Stimulated activated CD4-positive, alpha-beta T cell treated with anti-CD3 and anti-CD28 coated beads, Interleukin-12 subunit alpha, Interleukin-12 subunit beta, amount 100 ng/mL, for 24 hours (primary cell): Measurements from ENCODE around the gene DGCR2.

Experiments used
- DNase-seq, 2 experiments: peaks; one replicate each; pipeline ENCODE4 v3.0.0-alpha.2; 2020; ENCODE audit warnings: low read depth in 2 of 2

DGCR2 gene

GRCh38 chr22:19128009-19128401 is 5.8 kb upstream of the DGCR2 start:
- no peak for DNase-seq

GRCh38 chr22:19127329-19128008 is 5.3 kb upstream of the DGCR2 start:
- no peak for DNase-seq

- DNase-seq = no peak
These were observed 4.4 kb upstream of the DGCR2 start for GRCh38 chr22:19126309-19127273.

GRCh38 chr22:19125474-19126308 is 3.5 kb upstream of the DGCR2 start:
- no peak for DNase-seq

DNA sequence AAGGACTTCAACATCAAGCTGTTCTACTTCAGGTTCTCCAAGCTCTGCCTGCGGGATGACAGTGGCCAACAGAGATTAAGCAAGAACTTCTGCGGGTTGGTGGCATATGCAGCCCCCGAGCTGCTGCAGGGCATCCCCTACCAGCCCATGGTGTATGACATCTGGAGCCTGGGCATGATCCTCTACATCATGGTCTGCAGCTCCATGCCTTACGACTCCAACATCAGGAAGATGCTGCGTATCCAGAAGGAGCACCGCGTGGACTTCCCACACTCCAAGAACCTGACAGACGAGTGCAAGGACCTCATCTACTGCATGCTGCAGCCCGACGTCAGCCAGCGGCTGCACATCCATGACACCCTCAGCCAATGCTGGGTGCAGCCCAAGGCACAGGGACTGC is 2.8 kb upstream of the DGCR2 start:
- DNase-seq = no peak

DNA sequence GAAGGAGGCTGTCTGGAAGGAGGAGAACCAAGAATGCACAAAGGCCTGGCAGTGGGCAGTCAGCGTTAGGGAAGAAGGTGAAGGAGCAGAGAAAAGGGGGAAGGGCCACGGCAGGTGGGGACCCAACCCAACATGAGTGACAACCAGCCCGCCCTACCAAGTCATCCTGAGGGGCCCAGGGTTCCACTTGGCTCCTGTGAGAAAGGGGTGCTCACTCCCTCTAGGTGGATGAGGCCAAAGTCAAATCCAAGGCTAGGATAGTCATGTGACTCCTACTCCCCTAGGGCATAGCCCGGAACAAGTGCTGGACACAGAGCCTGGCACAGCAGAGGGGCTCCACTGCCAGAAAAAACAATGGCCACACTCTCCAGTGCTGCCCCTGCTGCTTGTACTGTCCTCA is 2.2 kb upstream of the DGCR2 start:
- DNase-seq = no peak

DNA sequence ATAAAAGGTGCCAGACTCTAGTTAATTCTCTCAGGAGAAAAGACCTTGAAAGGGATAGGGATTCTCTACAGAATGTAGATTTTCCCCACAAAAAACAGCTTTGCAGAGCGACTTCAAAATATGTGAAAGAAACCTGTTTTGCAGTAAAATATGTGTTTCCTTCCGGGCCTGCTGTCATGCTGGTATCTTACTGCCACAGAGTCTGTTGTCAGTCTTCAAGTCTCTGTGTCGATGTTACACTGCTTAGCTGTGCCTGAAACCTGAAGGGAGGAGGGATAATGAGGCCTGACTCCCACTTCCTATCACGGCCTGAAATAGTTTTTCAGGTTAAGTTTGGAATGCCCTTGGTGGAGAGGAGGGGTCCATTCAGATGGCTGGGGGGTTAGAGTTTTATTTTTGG is 1.7 kb upstream of the DGCR2 start:
- no peak for DNase-seq

DNA sequence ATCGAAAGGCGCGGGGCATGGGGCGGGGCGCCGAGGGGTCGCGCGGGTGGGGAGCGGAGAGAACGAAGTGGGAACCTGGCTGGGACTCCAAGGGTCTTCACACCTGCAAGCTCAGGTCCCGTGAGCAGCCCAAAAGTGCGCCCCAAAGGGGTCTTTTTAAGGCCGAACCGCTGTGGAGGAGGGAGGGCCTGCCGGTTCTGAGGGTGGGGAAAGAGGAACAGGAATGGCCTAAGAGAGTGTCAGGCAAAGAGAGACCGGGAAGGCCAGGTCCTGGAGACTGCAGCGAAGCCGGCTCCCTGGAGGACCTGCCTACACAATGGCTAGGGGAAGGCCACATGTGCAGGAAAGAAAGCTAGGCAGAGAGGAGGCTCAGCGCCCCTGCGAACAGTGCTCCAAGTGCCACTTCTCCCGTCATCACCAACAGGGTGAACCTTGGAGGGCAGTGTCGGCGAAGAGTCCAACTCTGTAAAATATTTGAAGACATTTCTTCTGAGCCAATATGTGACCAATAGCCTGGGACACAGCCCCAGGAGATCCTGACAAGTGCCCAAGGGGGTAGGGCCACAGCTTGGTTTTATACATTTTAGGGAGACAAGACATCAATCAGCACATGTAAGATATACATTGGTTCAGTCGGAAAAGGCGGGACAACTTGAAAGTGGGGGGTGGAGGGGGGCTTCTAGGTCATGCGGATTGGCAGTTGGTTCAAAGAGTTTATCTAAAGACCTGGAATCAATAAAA is 710 bp upstream of the DGCR2 start:
- DNase-seq = no peak

GRCh38 chr22:19121631-19122142 is 525 bp downstream of the DGCR2 start:
- peak in 1 of 2 experiments; percentile 17 for DNase-seq

DNA sequence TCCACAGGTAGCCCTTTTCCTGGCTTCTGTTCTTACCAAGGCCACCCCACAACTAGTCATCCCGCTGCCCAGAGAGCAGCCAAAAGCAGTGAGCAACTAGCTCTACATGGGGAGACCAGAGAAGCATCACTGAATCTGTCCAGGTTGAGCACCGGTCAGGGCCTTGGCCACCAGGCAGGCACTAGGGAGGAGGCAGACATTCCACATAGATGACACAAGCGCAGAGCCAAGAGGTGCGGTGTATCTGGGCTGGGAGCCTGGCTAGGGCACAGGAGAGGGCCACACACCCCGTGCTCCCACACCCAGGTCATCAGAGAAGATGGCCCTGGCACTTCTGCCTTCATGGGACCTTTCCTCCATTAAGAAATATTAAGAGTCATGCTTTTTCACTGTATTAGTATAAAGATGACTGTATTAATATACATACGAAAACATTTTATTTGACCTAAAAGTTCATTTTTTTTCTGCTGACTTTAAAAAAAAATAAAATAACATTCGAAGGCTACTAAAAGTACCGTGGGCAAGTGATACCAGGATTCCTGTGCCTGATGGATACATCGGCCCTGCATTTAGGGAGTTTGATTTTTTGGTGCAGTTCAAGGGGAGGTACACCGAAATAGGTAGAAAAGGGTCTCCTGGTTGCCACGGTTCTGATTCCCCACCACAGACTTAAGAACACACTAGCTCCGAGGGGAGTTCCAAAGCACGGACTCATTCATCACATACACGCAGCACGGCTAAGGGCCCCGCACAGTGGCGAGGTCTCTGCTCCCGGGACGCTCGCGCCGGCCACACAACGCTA is 1.2 kb downstream of the DGCR2 start:
- no peak for DNase-seq

DNA sequence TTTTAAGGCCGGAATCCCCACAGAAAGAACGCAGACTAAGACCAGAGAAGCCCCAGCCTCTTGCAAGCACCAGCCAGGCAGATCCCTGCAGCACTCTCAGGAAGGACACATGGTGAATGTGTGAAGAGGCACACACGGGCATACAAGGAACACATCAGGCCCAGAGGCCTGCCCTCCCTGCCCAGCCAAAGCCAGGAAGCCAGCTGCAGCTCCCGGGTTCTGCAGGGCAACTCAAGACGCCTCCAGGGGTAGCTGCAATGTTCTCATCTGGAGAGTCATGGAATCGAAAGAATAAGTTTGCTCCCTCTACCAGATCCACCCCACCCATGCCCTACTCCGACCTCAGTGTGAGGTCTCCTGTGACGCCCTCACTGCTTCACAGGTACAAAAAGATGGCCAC is 2.3 kb downstream of the DGCR2 start:
- no peak for DNase-seq

DNA sequence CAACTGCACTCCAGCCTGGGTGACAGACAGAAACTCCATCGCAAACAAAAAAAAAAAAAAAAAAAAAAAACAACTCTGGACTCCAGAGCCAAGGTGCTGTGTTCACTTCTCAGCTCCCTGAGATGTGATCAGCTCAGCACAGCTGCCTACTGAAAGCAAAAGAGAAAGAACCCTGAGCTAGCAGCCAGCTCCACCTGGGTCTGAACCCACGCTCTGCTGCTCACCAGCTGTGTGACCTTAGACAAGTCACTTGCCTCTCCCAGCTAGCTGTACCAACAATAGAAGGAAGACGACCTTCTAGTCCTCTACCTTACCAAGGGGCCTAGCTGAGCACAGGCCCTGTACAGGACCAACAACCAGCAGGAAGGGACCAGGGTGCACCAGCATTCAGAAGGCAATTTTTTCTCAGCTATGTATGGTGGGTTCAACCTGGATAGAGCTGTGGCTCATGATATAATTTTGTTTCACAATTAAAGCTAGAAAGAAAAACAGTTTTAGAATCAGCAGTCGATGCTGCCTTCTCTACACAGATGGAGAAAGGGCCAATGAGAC is 3.8 kb downstream of the DGCR2 start:
- no peak for DNase-seq

DNA sequence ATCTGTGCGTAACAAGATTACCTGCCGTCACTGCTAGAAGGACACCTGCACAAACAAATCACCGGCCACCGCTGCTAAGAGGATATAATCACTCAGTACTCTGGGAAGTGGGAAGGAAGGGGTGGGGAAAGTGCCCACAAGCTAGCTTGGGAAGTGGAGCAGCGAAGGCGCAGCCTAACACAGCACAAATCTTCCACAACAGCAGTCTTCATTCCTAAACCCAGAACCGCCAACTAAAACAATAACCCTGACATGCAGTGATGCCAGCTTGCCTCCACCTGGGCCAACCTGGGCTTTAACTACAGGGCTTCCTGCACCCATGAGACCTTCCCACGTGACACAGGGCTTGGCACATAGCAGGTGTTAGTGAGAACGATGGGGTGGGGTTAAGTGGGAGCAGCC is 5.1 kb downstream of the DGCR2 start:
- DNase-seq = no peak

DNA sequence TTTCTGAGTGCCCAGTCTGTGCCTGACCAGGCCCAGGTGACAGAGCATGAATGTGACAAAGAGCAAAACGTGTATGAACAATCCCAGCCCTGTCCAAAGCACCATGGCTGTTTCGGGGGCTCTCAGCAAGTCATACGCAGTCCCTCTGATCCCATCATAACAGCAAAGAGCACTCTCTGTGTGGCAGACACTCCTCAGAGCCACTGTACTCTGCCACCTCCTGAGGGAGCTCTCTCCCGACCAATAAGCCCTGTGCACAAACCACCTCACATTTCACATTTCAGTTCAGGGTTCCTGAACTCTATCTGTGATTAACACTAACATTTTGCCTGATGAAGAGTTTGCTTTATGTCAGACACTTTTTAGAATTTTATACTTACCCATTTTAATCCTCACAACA is 6.6 kb downstream of the DGCR2 start:
- no peak for DNase-seq

GRCh38 chr22:19114984-19115552 is 7.1 kb downstream of the DGCR2 start:
- DNase-seq = no peak

DNA sequence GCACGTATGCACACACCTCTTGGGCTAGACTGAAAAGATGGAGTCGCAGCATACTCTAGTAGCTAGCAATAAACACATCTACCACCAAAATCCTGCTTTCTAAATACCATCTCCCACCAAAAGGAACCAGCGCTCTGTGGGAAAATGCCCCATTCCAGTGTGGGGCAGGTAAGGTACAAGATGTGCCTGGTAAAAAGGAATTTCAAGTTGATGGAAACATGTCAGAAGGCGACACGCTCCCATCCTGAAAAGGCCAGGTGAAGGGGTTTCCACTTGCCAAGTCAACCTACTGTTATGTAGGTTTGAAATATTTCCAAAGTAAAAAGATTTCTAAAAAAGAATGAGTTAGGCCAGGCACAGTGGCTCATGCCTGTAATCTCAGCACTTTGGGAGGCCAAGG is 8.8 kb downstream of the DGCR2 start:
- no peak for DNase-seq

DNA sequence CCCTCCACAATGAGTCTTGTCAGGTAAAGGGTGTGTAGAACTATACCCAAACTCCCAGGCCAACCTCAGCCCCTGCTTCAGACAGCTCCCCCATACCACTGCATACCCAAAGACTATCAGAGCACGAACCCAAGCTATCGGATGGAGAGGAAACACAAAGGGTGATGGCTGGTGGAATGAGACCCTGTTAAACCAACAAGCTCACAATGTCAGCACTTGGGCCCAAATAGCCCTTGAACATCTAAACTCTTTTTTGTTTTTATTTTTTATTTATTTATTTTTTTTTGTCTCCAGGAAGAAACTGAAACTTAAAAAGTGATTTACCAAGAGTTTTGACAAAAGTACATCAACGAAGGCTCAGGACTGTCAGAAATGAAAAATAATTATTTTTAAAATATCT is 10.6 kb downstream of the DGCR2 start:
- DNase-seq = no peak

GRCh38 chr22:19111140-19111539 is 11.1 kb downstream of the DGCR2 start:
- no peak for DNase-seq

GRCh38 chr22:19110646-19111045 is 11.6 kb downstream of the DGCR2 start:
- DNase-seq = no peak

GRCh38 chr22:19110064-19110458 is 12.2 kb downstream of the DGCR2 start:
- no peak for DNase-seq
